Left ventricle myocardium inferior (tissue), 1 donor: Measurements from ENCODE around the gene P2RY1. TPM values are rescaled to one million over a fixed set of nuclear protein-coding genes. Genes with fewer than 3 reads are reported as not detected.

Experiments used
- DNase-seq: peaks from one replicate; pipeline ENCODE4 v3.0.0-alpha.2; 2020
- H3K27ac ChIP-seq: fragments of 200-600 bp; replicated peaks from 2 replicates; pipeline ENCODE4 v1.8.0; 2021
- H3K27me3 ChIP-seq: fragments of 200-600 bp; 2 replicates; pipeline ENCODE4 v1.8.0; 2021; ENCODE audit warnings: low read depth
- H3K36me3 ChIP-seq: fragments of 200-600 bp; 2 replicates; pipeline ENCODE4 v1.8.0; 2021
- H3K4me1 ChIP-seq: fragments of 200-600 bp; 2 replicates; pipeline ENCODE4 v1.8.0; 2021
- H3K4me3 ChIP-seq: fragments of 200-600 bp; 2 replicates; pipeline ENCODE4 v1.8.0; 2021; ENCODE audit warnings: mild to moderate bottlenecking, moderate library complexity
- H3K9me3 ChIP-seq: fragments of 200-600 bp; replicated peaks from 2 replicates; pipeline ENCODE4 v1.8.0; 2021
- intact Hi-C: fragments of 100-400 bp; cut with micrococcal nuclease; formaldehyde crosslinking; loops from one replicate; pipeline ENCODE4 v1.11.0; 2022
- total RNA-seq: library from RNA; stranded (reverse); fragmentation: NEBNext Ultra II Directional; extraction: Animal tissue kit (Norgen Biotek cat#: 25700); gene quantifications from one replicate; pipeline ENCODE4 v1.2.1, GENCODE V29; 2021
- TF ChIP-seq, protein P1 (sequence below): fragments of 200-600 bp; IDR thresholded peaks from 2 replicates; pipeline ENCODE4 v1.8.0; 2021; ENCODE audit warnings: antibody characterized with exemption, mild to moderate bottlenecking, borderline replicate concordance
- donor health status: DM: no; HTN: yes; CAD: no; lungs with severe emphysema.

Gene P2RY1
- total RNA-seq, 1 donor from 2014 or later = 11.2 TPM

DNA sequence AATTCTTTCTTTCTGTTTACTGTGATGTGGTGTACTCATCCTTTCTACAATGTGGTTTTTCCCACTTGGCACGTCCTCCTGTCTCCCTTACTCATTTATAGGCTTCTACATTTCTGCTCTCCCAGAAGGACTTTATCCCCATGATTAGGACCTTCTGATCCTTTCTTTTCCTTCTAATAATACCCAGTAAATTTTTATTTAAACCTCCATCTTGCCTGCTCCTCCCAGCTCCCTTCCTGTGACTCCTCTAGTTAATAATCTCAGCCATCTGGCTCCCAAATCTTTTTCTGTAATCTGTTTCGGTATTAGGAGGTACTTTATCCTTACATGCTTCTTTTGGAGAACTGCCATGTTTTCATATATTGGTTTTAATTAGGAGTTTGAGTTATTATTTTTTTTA lies 11.2 kb upstream of the P2RY1 start:
- Histone ChIP-seq H3K27ac (no peak overlapping the region), H3K9me3 (no peaks in the 10 kb centered on the region), H3K27me3 (no peaks in the 10 kb centered on the region), H3K36me3 (no peaks in the 10 kb centered on the region), H3K4me1 (peaks cover 19% of the 10 kb centered on the region), H3K4me3 (no peak overlapping the region)
- intact Hi-C loops = no loop called here
- TF ChIP-seq, protein P1, sequence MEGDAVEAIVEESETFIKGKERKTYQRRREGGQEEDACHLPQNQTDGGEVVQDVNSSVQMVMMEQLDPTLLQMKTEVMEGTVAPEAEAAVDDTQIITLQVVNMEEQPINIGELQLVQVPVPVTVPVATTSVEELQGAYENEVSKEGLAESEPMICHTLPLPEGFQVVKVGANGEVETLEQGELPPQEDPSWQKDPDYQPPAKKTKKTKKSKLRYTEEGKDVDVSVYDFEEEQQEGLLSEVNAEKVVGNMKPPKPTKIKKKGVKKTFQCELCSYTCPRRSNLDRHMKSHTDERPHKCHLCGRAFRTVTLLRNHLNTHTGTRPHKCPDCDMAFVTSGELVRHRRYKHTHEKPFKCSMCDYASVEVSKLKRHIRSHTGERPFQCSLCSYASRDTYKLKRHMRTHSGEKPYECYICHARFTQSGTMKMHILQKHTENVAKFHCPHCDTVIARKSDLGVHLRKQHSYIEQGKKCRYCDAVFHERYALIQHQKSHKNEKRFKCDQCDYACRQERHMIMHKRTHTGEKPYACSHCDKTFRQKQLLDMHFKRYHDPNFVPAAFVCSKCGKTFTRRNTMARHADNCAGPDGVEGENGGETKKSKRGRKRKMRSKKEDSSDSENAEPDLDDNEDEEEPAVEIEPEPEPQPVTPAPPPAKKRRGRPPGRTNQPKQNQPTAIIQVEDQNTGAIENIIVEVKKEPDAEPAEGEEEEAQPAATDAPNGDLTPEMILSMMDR = no peak
- no peak for DNase-seq

DNA sequence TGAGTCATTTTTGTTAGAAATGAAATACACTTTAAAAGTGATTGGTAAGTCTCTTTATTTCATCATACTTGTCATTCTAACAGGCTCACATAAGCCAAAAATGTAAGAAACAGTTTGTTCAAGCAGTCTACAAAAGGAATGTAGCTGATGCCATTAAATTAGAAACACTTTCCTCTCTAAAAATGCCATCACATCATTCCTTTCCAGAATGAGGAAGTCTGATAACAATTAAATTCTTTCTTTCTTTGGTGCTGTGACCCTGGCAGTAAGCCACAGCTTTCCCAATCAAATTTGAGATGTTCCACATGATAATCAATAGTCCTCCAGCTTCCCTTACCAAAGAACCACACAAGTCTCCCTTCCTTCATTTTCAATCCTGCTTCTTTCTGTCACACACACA lies 9.4 kb upstream of the P2RY1 start:
- no peaks in the 10 kb centered on the region for H3K27me3 ChIP-seq
- no peak overlapping the region for H3K4me3 ChIP-seq
- DNase-seq = no peak
- TF ChIP-seq, protein P1 = no peak
- intact Hi-C loops = no loop called here
- H3K27ac ChIP-seq = no peak overlapping the region
- H3K9me3 ChIP-seq = no peaks in the 10 kb centered on the region
- H3K36me3 ChIP-seq = no peaks in the 10 kb centered on the region
- H3K4me1 ChIP-seq = peaks cover 19% of the 10 kb centered on the region

DNA sequence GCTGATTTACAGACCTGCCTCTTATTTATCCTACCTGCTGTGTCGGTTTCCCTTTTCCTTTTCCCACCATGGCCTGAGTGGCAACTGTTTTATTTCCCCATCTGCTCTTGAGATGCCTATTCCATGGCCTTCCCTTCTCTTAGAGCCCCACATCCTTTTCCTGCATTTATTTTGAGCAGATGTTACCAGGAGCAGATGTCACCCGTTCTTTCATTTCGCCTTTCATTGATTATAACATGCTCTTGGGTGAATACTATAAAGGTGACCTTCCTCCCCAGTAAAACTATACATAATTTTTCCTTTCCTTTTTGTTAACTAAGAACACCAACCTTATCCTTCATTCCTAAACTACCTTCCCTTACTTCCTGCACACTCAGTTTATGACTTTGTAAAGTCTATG lies 8.5 kb upstream of the P2RY1 start:
- intact Hi-C loops = no loop called here
- no peaks in the 10 kb centered on the region for H3K27me3 ChIP-seq
- H3K27ac ChIP-seq = no peak overlapping the region
- H3K4me1 ChIP-seq = peaks cover 19% of the 10 kb centered on the region
- no peak overlapping the region for H3K4me3 ChIP-seq
- H3K36me3 ChIP-seq = no peaks in the 10 kb centered on the region
- no peak for DNase-seq
- H3K9me3 ChIP-seq = no peaks in the 10 kb centered on the region
- TF ChIP-seq, protein P1 = no peak

DNA sequence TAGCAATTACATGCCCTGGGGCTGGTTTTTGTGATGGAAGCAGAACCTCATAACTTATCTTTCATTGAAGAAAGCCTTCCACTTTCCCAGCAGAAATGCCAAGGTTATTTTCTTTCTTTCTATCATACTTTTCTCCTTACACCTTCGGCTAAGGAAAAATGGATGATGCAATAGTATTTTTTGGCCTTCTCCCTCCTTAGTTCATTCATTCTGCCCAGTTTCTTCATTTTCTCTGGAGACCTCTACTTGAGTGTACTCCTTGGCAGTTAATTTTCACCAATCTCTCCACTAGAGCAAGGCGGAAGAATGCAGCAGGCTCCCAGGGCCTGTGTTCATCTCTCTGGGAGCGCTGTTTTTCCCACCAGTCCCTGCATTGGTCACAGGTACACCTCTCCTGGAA lies 7.6 kb upstream of the P2RY1 start:
- peaks cover 19% of the 10 kb centered on the region for H3K4me1 ChIP-seq
- no peaks in the 10 kb centered on the region for H3K9me3 ChIP-seq
- H3K4me3 ChIP-seq = no peak overlapping the region
- DNase-seq = no peak
- no peaks in the 10 kb centered on the region for H3K27me3 ChIP-seq
- intact Hi-C loops = no loop called here
- no peaks in the 10 kb centered on the region for H3K36me3 ChIP-seq
- TF ChIP-seq, protein P1 = no peak
- H3K27ac ChIP-seq = no peak overlapping the region

DNA sequence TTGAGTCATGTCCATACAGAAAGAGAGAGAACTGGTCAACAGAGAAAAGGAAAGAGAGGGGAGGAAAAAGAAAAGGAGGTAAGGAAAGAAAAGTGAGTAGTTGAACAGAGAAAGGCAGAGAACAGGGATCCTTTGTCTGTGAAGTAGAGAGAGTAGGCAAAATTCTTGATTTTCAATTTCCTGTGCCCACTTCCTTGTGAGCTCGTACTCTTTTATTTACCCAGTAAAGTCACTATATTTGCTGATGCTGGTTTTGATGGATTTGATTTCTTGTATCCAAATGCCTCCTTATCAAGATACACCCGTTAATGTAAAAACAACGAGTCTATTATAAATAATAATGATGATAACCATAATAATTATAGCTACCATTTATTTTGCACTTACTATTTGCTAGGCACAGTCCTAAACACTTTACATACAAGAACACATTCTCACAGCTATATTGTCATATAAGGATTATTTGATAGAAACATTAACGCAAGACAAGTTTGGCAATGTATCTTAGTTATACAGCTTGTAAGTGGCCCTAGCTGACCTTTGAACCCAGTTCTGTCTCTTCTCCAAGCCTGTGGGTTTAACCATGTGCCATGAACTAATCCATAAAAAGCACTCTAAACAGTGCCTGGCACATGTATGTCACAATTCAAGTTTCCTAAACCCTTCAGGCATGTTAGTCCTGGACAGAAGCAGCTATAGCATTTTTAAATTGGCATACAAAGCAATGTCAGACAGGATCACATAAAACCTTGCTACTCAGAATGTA lies 6.7 kb upstream of the P2RY1 start:
- Histone ChIP-seq H3K4me3 (no peak overlapping the region), H3K9me3 (no peaks in the 10 kb centered on the region), H3K27ac (no peak overlapping the region), H3K4me1 (peaks cover 16% of the 10 kb centered on the region), H3K27me3 (no peaks in the 10 kb centered on the region), H3K36me3 (no peaks in the 10 kb centered on the region)
- intact Hi-C loops = no loop called here
- TF ChIP-seq, protein P1 = no peak
- DNase-seq = no peak
